Smooth muscle cell (in vitro differentiated cells): ENCODE results near the gene PNMA6E. TPM values are rescaled to one million over a fixed set of nuclear protein-coding genes. Genes with fewer than 3 reads are reported as not detected.
"Not testable (repeated sequence)": the region's sequence is repeated elsewhere in the genome, so short reads cannot be mapped to it uniquely, and the experiment has no call there.

Experiments
- DNase-seq: peaks from one replicate; lab custom pipeline; 2025; ENCODE audit not compliant: unreplicated experiment; lab: John Stamatoyannopoulos, UW
- H2AFZ ChIP-seq: fragments of 200-600 bp; sonication (generic); 2 replicates; pipeline ENCODE4 v1.6.0; 2016; ENCODE audit warnings: antibody characterized with exemption, low read depth, mild to moderate bottlenecking
- H3F3A ChIP-seq: fragments of 200-600 bp; sonication (generic); 2 replicates; pipeline ENCODE4 v1.6.0; 2017; ENCODE audit warnings: antibody characterized with exemption, low read depth
- H3K27ac ChIP-seq: fragments of 200-600 bp; sonication (generic); 2 replicates; pipeline ENCODE4 v1.5.1; 2016; ENCODE audit warnings: low read depth, mild to moderate bottlenecking
- H3K27me3 ChIP-seq: fragments of 200-600 bp; sonication (generic); 2 replicates; pipeline ENCODE4 v1.6.1; 2016; ENCODE audit warnings: low read depth, mild to moderate bottlenecking
- H3K36me3 ChIP-seq: fragments of 200-600 bp; sonication (generic); 2 replicates; pipeline ENCODE4 v1.5.1; 2016; ENCODE audit warnings: low read depth
- H3K4me1 ChIP-seq: fragments of 200-600 bp; sonication (generic); 2 replicates; pipeline ENCODE4 v1.5.1; 2016; ENCODE audit warnings: low read depth
- H3K4me2 ChIP-seq: fragments of 200-600 bp; sonication (generic); 2 replicates; pipeline ENCODE4 v1.6.0; 2016; ENCODE audit warnings: mild to moderate bottlenecking
- H3K4me3 ChIP-seq: fragments of 200-600 bp; sonication (generic); 2 replicates; pipeline ENCODE4 v1.5.1; 2016; ENCODE audit warnings: mild to moderate bottlenecking
- H3K79me2 ChIP-seq: fragments of 200-600 bp; sonication (generic); 2 replicates; pipeline ENCODE4 v1.6.0; 2016; ENCODE audit warnings: low read depth, mild to moderate bottlenecking
- H3K9ac ChIP-seq: fragments of 200-600 bp; sonication (generic); 2 replicates; pipeline ENCODE4 v1.6.0; 2016; ENCODE audit warnings: low read depth
- H3K9me3 ChIP-seq: fragments of 200-600 bp; sonication (generic); replicated peaks from 2 replicates; pipeline ENCODE4 v1.5.1; 2016; ENCODE audit warnings: low read depth
- H4K20me1 ChIP-seq: fragments of 200-600 bp; sonication (generic); 2 replicates; pipeline ENCODE4 v1.6.0; 2016; ENCODE audit warnings: low read depth
- CTCF ChIP-seq: fragments of 200-600 bp; sonication (generic); IDR thresholded peaks from 2 replicates; pipeline ENCODE4 v1.5.1; 2017; ENCODE audit warnings: borderline replicate concordance, mild to moderate bottlenecking, antibody characterized with exemption; ENCODE audit not compliant: insufficient read depth, poor library complexity, severe bottlenecking
- WGBS: methylation state at CpG from one replicate; pipeline ENCODE4 v1.1.7; 2016; ENCODE audit warnings: low lambda C conversion rate; 5-methylcytosine and 5-hydroxymethylcytosine counted together
- polyA plus RNA-seq: library from polyadenylated mRNA; unstranded; fragments of >200 nt; fragmentation: Nextera tagmentation; extraction: Ambion mirVana; gene quantifications from 2 replicates; pipeline ENCODE4 v1.2.1, GENCODE V29; 2016
- total RNA-seq: library from RNA; depleted of rRNA; stranded (reverse); fragments of >200 nt; gene quantifications from 2 replicates; pipeline ENCODE4 v1.2.3, GENCODE V29; 2014

PNMA6E gene
- total and polyA plus RNA-seq, 2 experiments from 2014 or later: not detected

- no peak overlapping the region for H3K4me2 ChIP-seq
- no peak overlapping the region for H3K27ac ChIP-seq
- H3K79me2 ChIP-seq: no peaks in the 10 kb centered on the region
- WGBS: 90% methylated on average over 10 of the region's 10 CpGs
- no peaks in the 10 kb centered on the region for H3K9me3 ChIP-seq
- no peak overlapping the region for H3K9ac ChIP-seq
- H3K4me1 ChIP-seq: no peaks in the 10 kb centered on the region
- no peaks in the 10 kb centered on the region for H4K20me1 ChIP-seq
- H2AFZ ChIP-seq: no peak overlapping the region
- no peak overlapping the region for H3K4me3 ChIP-seq
- H3K36me3 ChIP-seq: no peaks in the 10 kb centered on the region
- no peaks in the 10 kb centered on the region for H3F3A ChIP-seq
- no peak for TF ChIP-seq CTCF
- no peak for DNase-seq
- H3K27me3 ChIP-seq: no peaks in the 10 kb centered on the region
These were observed 13.0 kb downstream of the PNMA6E start for GRCh38 chrX:153387987-153388721.

- no peaks in the 10 kb centered on the region for H3K27me3 ChIP-seq
- H3K9ac ChIP-seq: no peak overlapping the region
- no peak for TF ChIP-seq CTCF
- 73% methylated on average over 5 of the region's 5 CpGs for WGBS
- H3K36me3 ChIP-seq: no peaks in the 10 kb centered on the region
- H4K20me1 ChIP-seq: no peaks in the 10 kb centered on the region
- H3K9me3 ChIP-seq: no peaks in the 10 kb centered on the region
- H3F3A ChIP-seq: no peaks in the 10 kb centered on the region
- H3K4me2 ChIP-seq: no peak overlapping the region
- H3K4me1 ChIP-seq: no peaks in the 10 kb centered on the region
- no peak overlapping the region for H3K4me3 ChIP-seq
- H2AFZ ChIP-seq: no peak overlapping the region
- no peak for DNase-seq
- no peaks in the 10 kb centered on the region for H3K79me2 ChIP-seq
- no peak overlapping the region for H3K27ac ChIP-seq
These were observed 13.8 kb downstream of the PNMA6E start for GRCh38 chrX:153387345-153387744.

GRCh38 chrX:153386097-153386496 is 15.1 kb downstream of the PNMA6E start:
- Histone ChIP-seq H3F3A (no peaks in the 10 kb centered on the region), H3K4me2 (no peak overlapping the region), H3K36me3 (no peaks in the 10 kb centered on the region), H3K27ac (no peak overlapping the region), H3K9me3 (no peaks in the 10 kb centered on the region), H3K4me3 (no peak overlapping the region), H3K79me2 (no peaks in the 10 kb centered on the region), H4K20me1 (no peaks in the 10 kb centered on the region), H3K4me1 (no peaks in the 10 kb centered on the region), H2AFZ (no peak overlapping the region), H3K9ac (no peak overlapping the region), H3K27me3 (no peaks in the 10 kb centered on the region)
- WGBS: 73% methylated on average over 5 of the region's 5 CpGs
- no peak for DNase-seq
- TF ChIP-seq CTCF: no peak

GRCh38 chrX:153384973-153385372 is 16.2 kb downstream of the PNMA6E start:
- not testable (repeated sequence) for H3K27ac ChIP-seq, H4K20me1 ChIP-seq, H3K4me2 ChIP-seq, DNase-seq, H2AFZ ChIP-seq, H3K4me1 ChIP-seq, H3F3A ChIP-seq, H3K36me3 ChIP-seq, H3K9me3 ChIP-seq, H3K4me3 ChIP-seq, H3K27me3 ChIP-seq, H3K9ac ChIP-seq, H3K79me2 ChIP-seq
- 64% methylated on average over 2 of the region's 2 CpGs for WGBS
